IPS DF 4.7 (cell line): ENCODE data around the gene GALNT10.

ENCODE experiments used
- DNase-seq: peaks from one replicate; pipeline ENCODE4 v3.0.0-alpha.2; 2013; ENCODE audit warnings: low spot score; ENCODE audit errors: extremely low read depth

The GALNT10 gene

DNA sequence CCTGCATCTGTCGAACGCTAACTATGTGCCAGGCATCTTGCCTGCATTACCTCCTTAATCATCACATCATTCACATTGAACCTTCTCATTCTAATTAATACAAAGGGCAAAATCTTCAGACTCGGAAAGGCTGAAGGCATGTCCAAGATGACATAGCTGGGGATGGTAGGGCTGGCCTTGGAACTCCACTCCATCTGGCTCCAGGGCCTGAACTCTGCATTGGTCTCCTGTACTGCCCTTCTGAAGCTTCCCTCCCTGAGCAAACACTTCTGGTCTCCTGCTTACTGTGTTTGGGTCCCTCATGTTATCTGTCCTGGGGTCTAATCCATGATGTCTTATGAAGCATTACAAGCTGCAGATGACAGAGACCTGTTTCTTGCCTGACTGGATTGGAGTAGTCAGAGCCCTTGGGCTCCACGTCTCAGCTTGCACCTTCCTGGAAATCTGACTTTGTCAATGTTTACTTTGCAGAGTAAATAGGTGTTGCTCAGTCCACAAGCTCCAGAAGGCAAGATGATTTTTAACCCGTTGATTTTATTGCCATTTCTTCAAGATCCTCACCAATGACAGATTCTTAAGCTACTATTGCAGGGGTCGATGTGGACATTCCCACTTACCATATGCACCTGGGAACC is 106.1 kb downstream of the GALNT10 start:
- DNase-seq = no peak

DNA sequence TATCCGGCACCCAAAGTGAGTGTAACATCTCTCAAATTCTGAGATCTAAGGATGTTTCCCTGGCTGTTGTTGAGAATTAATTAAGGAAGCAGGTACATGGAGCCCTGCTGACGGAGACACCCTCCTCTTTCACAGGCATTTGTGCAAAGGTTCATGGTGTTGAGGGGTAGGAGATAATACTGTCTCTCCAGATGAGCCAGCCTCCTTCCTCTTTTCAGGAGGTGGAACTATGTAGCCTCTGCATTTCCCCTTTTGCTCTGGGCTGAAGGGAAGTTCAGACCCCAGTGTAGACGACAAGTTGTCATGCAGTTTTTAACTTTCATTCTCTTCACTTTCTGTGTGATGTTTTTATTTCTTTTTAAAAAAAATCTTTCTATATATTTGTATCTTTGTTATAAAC is 107.5 kb downstream of the GALNT10 start:
- DNase-seq = no peak

DNA sequence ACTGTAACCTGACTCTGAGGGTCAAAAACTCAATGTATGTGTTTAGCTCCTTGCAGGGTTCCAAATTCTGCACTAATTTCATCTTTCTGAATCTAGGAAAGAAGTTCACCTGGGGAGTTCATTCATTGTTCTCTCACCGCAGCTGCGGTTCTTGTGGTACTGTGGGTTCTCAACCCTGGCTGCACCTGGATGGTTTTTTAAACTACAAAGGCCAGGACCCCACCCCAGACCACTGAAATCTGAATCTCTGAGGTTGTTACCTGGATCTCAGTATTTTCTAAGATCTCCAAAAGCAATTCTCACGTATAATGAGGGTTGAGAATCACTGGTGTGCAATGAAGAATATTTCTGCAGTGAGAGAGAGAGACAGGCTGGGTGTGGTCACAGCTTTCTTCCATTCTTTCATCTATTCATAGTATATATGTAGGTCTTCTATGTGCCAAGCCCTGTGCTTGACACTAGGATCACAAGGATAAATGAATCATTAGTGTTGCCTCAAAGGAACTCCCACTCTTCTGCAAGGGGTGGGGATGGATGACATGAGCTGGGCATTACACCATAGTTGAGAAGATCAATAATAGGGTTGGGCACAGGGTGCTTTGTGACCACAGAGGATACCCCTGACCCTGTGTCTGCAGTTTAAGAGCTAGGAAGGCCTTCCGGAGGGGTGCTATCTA is 109.8 kb downstream of the GALNT10 start:
- DNase-seq = no peak

DNA sequence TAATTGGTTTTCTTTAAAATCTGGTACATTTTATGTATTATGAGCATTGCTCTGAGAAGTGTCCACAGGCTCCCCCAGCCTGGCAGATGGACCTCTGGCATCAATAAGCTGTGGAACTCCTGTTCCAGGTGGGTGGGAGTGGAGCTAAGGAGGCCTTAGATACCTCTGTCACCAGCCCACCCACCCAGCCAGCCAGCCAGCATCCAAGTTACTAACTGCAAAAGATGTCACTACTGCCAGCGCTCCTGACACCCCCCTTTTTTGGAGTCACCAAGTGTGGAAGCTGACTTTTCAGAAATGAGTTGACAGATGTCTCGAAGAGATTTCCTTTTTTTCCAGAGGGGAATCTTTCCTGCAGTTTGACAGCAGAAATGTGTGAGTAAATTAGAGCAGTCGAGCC is 111.2 kb downstream of the GALNT10 start:
- DNase-seq = no peak

DNA sequence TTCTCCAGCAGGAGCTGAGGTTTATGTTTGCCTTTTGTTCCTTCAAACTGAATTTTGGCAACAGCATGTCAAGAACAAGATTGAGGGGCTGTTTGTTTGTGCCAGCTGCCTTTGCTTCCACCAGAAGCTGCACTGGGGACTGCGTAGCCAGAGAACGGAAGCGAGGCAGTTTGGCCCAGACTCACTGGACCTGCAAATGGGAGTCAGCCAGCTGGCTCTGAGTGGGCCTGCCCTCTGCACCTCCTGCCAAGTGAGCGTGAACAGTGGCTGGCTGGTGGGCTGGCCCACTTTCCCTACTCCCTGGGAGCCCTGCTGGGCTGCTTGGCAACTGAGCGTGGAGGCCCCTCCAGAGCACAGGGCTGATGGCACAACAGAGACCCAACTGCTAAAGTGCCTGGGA is 111.6 kb downstream of the GALNT10 start:
- DNase-seq = no peak

DNA sequence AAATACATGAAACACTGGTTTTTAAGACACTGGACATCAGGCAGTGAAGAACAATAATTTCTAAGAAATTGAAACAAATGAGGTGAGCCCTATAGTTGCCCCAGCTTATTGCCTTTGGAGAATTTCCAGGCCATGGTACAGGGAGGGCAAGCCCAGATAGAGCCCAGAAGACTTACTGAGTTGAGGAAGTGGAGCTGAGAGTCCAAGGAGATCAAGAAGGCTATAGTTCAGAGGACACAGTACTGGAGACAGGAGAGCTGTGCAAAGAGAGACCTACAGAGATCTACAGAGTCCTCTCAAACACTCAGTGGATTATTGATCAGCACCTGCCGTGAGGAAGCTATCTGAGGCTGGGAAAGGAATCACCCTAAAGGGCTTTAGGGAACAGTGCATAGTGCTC is 112.6 kb downstream of the GALNT10 start:
- DNase-seq = no peak

DNA sequence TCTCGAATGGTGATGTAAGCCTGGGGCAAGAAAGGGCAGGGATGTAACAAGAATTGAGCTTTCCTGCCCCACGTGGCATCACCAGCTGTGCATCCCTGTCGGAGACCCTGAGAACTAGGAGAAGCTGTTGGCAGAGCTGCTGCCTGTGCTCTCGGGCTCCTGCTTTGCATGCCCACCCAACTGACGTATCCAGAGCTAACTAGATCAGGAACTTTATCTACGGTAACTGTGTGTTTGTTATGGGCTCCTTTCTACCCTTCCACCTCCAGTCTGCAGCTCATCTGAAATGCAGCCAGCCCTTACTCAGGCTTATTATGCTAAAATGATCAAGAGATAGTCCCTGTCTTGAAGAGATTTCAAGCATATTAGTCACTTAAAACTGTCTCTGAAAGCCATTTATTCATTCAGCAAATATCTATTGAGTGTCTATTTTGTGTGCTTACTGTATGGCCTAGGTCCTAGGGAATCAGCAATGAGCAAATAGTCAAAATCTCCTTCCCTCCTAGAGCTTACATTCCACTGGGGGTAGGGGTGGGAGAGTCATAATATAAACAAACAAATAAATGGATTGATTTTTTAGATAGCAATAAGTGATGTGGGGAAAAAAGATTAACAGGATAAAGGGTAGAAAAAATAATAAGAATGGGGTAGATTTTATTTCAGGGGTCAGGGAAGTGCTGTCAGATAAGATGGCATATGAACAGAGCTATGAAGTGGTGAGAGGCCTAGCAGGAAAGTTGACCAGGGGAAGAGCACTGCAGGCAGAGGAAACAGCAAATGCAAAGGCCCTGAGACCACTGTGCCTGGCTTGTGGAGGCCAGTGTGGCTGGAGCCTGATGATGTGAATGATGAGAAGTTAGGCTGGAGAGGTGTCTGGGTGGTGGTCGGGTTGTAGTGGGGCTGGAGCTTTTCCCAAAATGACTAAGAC is 118.2 kb downstream of the GALNT10 start:
- DNase-seq = no peak

DNA sequence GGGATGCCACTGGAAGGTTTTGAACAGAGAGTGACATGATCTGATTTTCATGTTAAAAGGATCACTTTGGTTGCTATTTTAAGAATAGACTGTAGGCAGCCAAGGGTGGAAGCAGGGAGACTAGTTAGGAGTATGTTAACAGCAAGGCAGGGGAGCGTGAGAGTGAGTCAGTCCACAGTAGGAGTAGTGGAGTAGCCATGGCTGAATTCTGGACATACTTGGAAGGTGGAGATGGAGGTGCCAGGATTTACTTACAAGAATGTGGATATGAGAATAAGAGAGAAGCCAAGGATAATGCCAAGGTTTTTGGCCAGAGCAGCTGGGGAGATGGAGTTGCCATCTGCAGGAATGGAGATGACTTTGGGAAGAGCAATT is 118.8 kb downstream of the GALNT10 start:
- DNase-seq = no peak

DNA sequence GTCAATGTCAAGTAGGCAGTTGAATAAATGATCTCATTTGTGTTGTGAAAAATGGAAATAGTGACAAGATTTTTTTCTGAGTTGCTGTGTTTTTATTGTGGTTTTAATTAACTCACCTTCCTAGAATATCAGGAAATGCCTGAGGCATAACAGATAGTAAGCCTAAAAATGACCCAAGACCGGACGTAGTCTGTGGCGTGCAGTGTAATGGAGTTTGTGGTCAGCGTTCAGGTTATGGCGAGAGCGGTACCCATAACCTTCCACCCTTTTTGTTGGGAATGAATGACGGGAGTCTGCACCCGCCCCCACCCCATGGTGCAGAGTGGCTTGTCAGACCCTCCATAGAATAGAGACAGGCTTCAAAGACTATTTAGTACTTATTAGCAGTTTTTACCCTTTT is 119.3 kb downstream of the GALNT10 start:
- no peak for DNase-seq

DNA sequence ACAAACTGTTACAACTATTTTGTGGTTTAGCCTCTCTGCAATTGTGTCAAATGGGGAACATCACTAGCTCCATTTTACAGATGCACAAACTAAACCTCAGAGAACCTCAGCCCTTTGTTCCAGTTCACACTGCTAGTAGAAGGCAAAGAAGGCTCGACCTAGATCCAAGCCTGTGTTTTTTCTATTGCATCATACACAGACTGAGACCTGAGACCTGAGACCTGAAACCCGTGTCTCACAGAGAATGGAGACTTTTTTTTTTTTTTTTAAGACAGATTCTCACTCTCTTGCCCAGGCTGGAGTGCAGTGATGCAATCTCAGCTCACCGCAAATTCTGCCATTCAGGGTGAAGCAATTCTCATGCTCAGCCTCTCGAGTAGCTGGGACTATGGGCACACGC is 120.8 kb downstream of the GALNT10 start:
- DNase-seq = no peak

DNA sequence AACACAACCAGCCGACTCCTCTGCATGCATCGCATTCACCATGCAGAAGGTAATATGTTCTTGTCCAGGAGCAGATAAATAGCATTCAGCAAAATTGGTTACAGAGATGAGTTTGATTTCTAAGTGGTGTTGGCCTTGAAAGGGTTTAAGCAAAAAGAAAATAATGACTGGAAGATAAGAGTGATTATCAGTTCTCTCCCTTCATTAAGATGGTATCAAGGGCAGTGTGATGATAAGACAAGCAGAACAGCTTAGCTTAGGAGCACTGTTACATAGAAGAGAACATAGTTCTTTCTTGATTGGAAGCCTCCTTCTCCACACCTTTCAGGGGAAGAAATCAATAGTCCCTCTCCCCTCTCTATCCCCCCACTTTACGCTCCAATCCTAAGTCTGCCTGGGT is 121.5 kb downstream of the GALNT10 start:
- no peak for DNase-seq

DNA sequence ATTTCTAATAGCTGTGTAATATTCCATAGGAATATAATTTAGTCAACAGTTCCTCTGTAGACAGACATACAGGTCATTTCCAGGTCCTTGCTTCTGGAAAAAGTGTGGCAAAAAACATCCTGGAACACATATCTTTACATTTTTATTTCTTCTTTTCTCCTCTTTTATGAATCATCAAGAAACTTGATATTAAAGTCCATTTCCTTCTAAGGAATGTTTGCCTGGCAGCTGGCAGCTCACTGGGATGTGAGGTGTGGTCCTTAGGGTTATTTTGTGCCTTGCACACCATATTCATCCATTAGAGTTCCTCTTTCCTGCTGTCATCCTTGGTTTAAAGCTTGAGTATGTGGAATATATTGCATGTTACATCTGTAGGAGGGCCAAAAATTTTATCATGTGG is 122.0 kb downstream of the GALNT10 start:
- no peak for DNase-seq

DNA sequence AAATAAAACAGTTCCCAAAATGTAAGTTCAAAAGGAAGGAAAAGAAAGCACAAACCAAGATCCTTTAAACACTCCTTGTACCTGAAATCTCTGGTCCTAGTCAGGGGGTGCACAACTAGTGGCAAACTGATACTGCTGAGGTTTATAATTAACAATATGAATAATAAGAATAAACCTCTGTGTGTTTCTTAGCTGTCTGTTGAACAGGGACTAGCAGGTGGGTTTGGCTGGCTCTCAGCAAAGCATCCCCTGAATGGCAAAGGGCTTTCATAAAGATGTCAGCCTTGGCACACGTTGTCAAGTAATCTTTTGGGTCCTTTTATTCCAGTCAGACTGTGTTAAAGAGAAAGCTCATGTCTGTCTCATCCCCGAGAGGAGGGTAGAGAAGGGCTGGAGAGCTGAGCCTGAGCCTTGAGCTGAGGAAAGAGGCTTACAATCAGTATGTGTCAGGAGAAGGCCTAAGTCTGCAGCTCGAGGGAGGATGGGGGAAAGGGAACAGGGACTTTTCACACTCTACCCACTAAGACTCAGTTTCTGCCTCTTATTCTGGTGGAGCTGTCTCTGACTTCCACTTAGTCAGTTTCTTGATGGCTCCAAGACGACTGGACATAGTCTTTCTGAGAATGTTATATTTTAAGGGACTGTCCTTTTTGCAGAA is 123.0 kb downstream of the GALNT10 start:
- DNase-seq = no peak

DNA sequence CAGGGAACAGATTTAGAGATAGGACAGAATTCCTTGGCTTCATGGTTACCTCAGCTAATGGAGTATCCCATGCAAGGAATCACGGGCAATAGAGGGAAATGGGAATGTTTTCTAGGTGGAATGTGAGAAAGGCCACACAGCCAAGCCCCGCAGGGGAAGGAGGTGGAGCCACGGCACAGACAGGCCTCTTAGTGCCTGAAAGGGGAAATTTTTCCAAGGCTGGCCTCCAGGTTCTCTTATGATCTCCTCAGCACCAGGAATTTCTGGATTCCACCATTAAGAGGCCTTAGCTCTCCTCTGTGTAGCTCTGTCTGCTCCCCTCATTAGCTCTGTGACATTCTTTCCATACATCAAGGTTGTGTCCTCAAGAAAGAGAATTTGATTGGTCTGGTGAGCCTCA is 124.7 kb downstream of the GALNT10 start:
- DNase-seq = no peak

DNA sequence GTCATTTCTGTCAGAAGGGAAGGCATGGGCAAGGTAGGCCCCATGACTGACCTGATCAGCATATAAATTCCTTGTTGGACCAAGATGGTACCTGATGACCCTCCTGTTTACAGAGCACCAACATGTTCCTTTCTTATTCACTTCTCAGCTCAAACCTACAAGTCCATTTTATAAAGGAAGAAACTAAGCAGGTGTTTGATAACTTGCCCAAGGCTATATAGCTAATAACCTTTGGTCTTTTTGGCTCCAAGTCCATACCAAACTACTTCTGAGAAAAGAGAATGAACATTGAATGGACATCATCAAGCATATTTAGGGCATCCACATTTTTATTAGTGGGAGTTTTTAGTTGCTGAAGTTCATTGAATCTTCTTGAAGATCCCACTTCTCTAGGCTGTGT is 125.2 kb downstream of the GALNT10 start:
- DNase-seq = no peak

DNA sequence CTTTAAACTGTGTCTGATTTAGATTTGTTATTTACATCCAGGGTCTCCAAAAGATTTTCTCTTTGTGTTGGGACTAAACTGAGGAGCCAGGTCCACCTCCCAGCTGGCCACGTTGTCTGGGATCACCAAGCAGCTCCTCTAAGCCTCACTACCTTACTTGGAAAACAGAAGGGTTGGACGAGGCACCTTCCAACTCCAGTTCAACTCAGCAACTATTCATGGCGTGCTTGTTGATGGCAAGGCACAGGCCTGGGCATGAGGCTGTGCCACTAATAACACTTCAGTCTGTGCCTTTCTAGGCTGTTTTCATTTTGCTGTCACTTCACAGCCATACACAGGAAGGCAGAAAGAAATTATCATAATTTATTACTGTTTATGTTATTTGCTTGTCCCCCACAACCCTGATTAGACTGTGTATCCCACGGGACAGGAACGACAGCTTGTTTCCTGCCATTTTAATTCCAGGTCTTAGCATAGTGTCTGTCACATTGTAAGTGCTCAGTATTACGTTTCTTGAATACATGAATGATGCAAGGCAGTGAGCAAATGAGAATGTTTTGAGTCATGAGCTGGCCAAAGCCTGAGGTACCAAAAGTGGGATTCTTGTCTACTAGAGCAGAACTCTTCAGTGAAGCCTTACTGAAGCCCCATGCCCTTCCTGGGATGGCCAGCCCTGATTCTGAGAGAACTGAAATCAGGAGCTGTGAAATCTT is 125.8 kb downstream of the GALNT10 start:
- DNase-seq = no peak

DNA sequence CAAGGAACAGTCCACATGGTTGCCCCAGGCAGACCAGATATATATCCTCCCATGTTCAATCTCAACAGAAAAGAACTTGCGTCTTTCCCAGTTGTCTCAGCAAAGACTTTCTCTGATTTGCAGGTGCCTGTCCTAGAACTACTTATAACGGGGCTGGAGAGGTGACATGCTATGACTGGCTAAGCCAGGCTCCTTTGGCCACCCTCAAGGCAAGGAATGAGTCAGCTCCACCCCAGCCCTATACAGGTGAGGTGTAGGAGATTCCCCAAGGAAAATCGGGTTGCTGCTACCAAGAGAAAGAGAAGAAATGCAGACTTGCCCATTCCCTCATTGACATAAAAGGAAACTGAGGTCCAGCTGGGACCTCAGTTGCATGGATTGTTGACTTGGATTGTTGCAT is 127.4 kb downstream of the GALNT10 start:
- DNase-seq = no peak

DNA sequence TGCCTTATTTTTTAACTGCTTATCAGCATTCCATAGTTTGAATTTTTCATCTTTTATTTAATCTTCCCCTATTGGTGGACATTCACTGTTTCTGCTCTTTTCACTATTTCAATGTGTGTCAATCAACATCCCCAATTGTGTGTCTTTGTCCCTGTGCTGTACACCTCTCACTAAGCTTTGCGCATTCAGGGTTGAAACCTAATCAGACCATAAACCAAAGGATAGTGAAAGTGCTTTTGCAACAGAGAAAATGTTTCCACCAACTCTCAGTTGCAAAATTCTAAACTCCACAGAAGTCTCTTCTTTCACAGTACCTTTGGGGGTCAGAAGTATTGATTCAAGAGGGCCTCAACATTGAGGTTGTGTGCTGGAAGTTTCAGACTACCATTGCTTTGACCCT is 128.2 kb downstream of the GALNT10 start:
- no peak for DNase-seq

DNA sequence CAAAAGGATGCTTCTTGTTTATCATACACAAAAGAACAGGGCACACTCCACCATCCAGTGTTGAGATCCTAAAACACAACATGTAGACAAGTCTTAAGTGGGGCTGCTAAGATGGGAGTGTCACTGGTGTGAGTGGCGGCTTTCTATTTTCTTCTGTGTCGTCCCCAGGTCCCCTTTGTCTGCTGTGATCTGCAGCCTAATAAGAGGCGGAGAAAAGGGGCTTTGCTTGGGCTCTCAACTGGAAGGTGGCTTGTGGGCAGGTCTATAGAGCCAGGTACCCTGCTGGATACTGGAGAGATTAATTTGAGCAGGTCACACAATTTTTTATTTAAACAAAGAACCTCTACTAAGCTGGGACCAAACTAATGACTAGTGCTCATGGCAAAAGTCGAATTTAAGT is 129.2 kb downstream of the GALNT10 start:
- DNase-seq = no peak

DNA sequence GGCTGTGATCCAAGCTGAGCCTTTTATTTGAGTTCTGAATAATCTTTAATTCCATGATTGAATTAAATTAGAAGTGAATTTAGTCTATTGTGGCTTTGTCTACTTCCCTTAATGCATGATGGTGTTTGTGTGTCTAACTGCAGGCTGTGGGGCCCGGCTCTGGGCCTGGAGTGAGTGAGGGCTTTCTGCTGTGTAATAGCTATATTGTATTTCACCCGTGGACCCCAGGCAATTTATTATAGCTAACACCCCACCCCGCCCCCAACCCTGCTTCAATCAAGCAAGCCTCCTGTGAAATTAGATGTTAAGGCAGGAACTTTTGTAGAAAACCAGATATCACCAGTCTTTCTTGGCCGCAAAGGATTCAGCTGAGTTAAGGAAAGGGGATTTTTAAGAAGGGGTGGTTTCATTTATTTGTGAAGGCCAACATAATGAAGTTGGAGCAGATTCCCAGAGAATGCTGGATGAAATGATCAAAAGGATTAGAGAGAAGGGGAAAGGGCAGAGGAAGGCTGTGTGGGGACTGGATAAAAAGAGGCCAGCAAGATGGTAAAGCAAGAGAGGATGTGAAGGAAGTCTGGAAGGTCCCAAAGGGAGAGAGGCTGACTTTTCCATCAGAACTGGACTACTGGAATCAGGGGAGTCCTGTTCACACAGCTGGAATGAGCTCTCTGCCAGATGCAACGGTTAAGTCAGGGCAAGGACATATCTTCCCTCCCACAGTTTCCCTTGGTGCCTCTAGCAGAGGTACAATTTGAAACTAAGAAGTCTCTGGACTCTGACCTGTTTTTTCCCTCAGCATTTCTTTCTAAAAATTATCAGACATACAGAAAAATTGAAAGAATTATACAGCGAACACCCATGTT is 129.9 kb downstream of the GALNT10 start:
- DNase-seq = no peak
